ENCODE measurements around the gene HARS1. TPM values are rescaled to one million over a fixed set of nuclear protein-coding genes. Genes with fewer than 3 reads are reported as not detected.
"Not testable (repeated sequence)": the region's sequence is repeated elsewhere in the genome, so short reads cannot be mapped to it uniquely, and the experiment has no call there.

Gene HARS1
- total RNA-seq, 1 experiment from 2014 or later: 70.8 TPM

DNA sequence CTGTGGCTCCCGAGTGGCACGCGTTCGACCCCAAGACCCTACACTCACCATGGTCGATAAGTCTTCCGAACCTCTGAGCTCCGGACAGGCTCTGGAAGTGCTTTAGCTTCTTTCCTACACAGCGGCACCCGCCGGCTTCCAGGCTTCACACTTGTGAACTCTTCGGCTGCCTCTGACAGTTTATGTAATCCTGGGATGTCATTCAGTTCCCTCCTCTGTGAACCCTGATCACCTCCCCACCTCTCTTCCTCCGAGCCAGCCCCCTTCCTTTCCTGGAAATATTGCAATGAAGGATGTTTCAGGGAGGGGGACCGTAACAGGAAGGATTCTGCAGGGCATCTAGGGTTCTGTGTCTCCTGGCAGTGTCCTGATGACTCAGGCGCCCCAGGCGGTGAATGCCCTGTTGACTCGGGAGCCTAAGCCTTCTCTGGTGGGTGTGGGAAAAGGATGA lies 58.1 kb downstream of the HARS1 start, which contains the start of gene CD14:
Gene CD14 (minus strand): TSS at position 155 of the 451 bp plus-strand sequence. CDS start 104 bp downstream, at position 51.
- peak; percentile 75 for DNase-seq (ENCODE audit: low spot score)

GRCh38 chr5:140632366-140633020 lies 58.7 kb downstream of the HARS1 start:
- peak; percentile 61 for DNase-seq (ENCODE audit: low spot score)

- DNase-seq (ENCODE audit: low spot score): peak; percentile 65
Measured at GRCh38 chr5:140631831-140632365, 59.3 kb downstream of the HARS1 start.

GRCh38 chr5:140631036-140631417 lies 60.1 kb downstream of the HARS1 start:
- DNase-seq (ENCODE audit: low spot score): no peak

DNA sequence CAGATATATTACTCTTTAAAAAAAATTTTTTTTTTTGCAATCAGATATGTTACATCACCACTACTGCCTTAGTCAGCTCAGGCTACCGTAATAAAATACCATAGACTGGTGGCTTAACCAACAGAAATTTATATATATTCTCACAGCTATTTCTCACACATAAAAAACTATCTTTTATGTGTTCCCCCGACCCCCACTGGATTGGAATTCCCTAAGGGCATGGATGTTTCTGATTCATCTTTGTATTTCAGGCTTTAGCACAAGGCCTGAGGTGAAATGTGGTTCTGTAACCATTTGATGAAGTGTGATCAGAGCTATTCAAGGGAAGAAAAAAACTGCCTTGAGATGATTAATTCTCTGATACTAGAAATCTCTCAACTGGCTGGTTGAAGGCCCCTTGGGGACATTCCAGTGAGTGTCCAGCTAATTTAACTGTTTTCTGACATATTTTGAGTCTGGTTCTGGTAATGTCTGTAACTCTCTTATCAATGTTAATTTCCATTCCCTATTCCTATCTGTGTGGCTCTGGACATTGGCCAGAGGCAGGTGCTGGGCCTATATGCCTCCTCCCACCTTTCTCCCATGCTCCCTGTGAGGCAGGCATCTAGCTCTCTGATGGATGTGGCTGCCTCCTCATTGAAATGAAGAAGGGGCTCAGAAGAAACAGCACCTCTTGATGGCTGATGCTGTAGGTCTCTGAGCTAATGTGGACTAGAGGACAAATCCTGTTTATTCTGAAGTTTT lies 60.7 kb downstream of the HARS1 start:
- no peak for DNase-seq (ENCODE audit: low spot score)

DNA sequence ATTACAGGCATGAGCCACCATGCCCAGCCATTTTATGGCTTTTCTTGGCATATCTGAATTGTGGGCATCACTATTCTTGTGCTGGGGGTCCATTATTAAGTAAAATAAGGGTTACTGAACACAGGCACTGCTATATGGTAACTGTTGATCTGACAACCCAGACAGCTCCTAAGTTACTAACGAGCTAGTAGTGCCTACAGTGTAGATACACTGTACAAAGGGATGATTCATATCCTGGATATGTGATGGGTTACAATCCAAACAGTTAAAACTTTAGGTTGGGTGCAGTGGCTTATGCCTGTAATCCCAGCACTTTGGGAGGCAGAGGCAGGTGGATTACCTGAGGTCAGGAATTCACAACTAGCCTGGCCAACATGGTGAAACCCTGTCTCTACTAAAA lies 62.5 kb downstream of the HARS1 start:
- DNase-seq (ENCODE audit: low spot score): no peak

DNA sequence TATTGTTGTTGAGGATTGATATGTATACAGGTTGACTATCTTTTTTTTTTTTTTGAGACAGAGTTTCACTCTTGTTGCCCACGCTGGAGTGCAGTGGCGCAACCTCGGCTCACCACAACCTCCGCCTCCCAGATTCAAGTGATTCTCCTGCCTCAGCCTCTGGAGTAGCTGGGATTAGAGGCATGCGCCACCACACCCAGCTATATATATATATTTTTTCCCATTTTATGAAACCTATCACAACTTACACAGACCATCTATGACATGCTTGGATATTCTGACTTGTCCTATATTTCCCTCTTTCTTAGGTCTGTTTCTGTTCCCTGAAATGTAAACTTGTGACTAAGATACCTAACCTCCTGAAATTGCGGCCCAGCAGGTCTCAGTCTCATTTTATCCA lies 63.2 kb downstream of the HARS1 start:
- no peak for DNase-seq (ENCODE audit: low spot score)

DNA sequence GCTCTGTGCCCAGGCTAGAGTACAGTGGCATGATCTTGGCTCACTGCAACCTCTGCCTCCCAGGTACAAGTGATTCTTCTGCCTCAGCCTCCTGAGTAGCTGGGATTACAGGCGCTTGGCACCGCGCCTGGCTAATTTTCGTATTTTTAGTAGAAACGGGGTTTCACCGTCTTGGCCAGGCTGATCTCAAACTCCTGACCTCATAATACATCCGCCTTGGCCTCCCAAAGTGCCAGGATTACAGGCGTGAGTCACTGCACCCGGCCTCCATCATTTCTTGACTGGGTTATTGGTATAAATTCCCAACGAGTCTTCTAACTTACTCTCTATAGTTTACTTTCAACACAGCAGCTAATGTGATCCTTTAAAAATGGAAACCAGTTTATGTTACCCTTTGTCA lies 66.3 kb downstream of the HARS1 start:
- DNase-seq (ENCODE audit: low spot score): not testable (repeated sequence)

Small RNA genes within 50 kb of the gene (small RNA-seq; reads per million reads assigned to genes)
- 7.7 reads per million, percentile 86 among the genes with 10 or more reads in this experiment for gene VTRNA1-1
- 3.0 reads per million, percentile 75 among the genes with 10 or more reads in this experiment for gene VTRNA1-2
- gene VTRNA1-3: not detected

Other genes with a start within 250 kb of the HARS1 start
- gene EIF4EBP3, start 143.7 kb downstream of the HARS1 start, total RNA-seq (2014; rRNA removed; shearing (Covaris generic)): 3.0 and 6.5 TPM in 2 replicates
- gene SRA1, start 133.9 kb downstream of the HARS1 start, total RNA-seq (2014; rRNA removed; shearing (Covaris generic)): 53.1 and 61.3 TPM in 2 replicates
- gene APBB3, start 126.8 kb downstream of the HARS1 start, total RNA-seq (2014; rRNA removed; shearing (Covaris generic)): 12.1 and 19.5 TPM in 2 replicates
- 29.9 and 30.2 TPM in 2 replicates for gene SLC35A4, start 126.5 kb downstream of the HARS1 start, total RNA-seq (2014; rRNA removed; shearing (Covaris generic))
- gene CD14, start 58.2 kb downstream of the HARS1 start, total RNA-seq (2014; rRNA removed; shearing (Covaris generic)): 8.0 and 12.2 TPM in 2 replicates
- gene TMCO6, start 51.9 kb downstream of the HARS1 start, total RNA-seq (2014; rRNA removed; shearing (Covaris generic)): 39.5 and 52.2 TPM in 2 replicates
- gene NDUFA2, start 43.7 kb downstream of the HARS1 start, total RNA-seq (2014; rRNA removed; shearing (Covaris generic)): 112 and 134 TPM in 2 replicates
- 48.3 and 62.7 TPM in 2 replicates for gene IK, start 43.5 kb downstream of the HARS1 start, total RNA-seq (2014; rRNA removed; shearing (Covaris generic))
- 39.1 and 45.8 TPM in 2 replicates for gene WDR55, start 26.5 kb downstream of the HARS1 start, total RNA-seq (2014; rRNA removed; shearing (Covaris generic))
- 2.7 and 2.9 TPM in 2 replicates for gene DND1, start 17.8 kb downstream of the HARS1 start, total RNA-seq (2014; rRNA removed; shearing (Covaris generic))
- gene HARS2, start 85 bp upstream of the HARS1 start, total RNA-seq (2014; rRNA removed; shearing (Covaris generic)): 20.4 and 24.0 TPM in 2 replicates
- gene ZMAT2, start 9.1 kb upstream of the HARS1 start, total RNA-seq (2014; rRNA removed; shearing (Covaris generic)): 26.8 and 29.3 TPM in 2 replicates
- gene PCDHA1, start 94.8 kb upstream of the HARS1 start, total RNA-seq (2014; rRNA removed; shearing (Covaris generic)): not detected in 2 replicates
- gene PCDHA2, start 103.5 kb upstream of the HARS1 start, total RNA-seq (2014; rRNA removed; shearing (Covaris generic)): 0.05 TPM in 1 of 2 replicates, not detected in the other
- gene PCDHA3, start 109.7 kb upstream of the HARS1 start, total RNA-seq (2014; rRNA removed; shearing (Covaris generic)): not detected in 2 replicates
- not detected in 2 replicates for gene PCDHA4, start 115.7 kb upstream of the HARS1 start, total RNA-seq (2014; rRNA removed; shearing (Covaris generic))
- not detected in 2 replicates for gene PCDHA5, start 130.2 kb upstream of the HARS1 start, total RNA-seq (2014; rRNA removed; shearing (Covaris generic))
- not detected in 2 replicates for gene PCDHA6, start 136.6 kb upstream of the HARS1 start, total RNA-seq (2014; rRNA removed; shearing (Covaris generic))
- not detected in 2 replicates for gene PCDHA7, start 142.9 kb upstream of the HARS1 start, total RNA-seq (2014; rRNA removed; shearing (Covaris generic))
- gene PCDHA8, start 149.8 kb upstream of the HARS1 start, total RNA-seq (2014; rRNA removed; shearing (Covaris generic)): not detected in 2 replicates
- not detected in 2 replicates for gene PCDHA9, start 157.0 kb upstream of the HARS1 start, total RNA-seq (2014; rRNA removed; shearing (Covaris generic))
- gene PCDHA10, start 164.5 kb upstream of the HARS1 start, total RNA-seq (2014; rRNA removed; shearing (Covaris generic)): 0.25 TPM in 1 of 2 replicates, not detected in the other
- not detected in 2 replicates for gene PCDHA11, start 177.6 kb upstream of the HARS1 start, total RNA-seq (2014; rRNA removed; shearing (Covaris generic))
- gene PCDHA12, start 183.9 kb upstream of the HARS1 start, total RNA-seq (2014; rRNA removed; shearing (Covaris generic)): 0.13 TPM in 1 of 2 replicates, not detected in the other
- gene PCDHA13, start 190.8 kb upstream of the HARS1 start, total RNA-seq (2014; rRNA removed; shearing (Covaris generic)): not detected in 2 replicates
- gene PCDHAC1, start 234.9 kb upstream of the HARS1 start, total RNA-seq (2014; rRNA removed; shearing (Covaris generic)): not detected in 2 replicates